GM12801 (cell line): ENCODE data around the gene PTPRT.

ENCODE experiments used
- TF ChIP-seq, protein P1 (sequence below): IDR thresholded peaks from one replicate; pipeline ENCODE4 v1.5.1; 2011; ENCODE audit warnings: control low read depth; ENCODE audit not compliant: insufficient read length; ENCODE audit errors: extremely low read depth

Gene PTPRT

DNA sequence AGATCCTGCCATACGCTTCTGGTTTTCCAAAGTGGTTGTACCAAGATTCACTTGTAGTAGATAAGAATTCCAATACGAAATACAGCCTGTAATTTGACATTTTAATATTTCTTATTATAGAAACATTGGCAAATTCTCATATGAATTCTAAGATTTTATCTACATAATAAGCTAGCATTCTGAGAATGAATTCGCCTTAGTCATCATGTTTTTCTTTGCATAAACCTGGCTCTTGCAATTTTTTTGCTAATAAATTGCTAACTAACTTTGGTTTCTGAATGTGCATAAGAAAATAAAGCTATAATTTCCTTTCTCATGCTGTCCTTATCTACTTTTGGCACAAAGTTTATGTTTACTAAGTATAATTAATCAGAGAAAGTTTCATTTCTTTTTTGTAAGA, 673.0 kb downstream of the PTPRT start:
- TF ChIP-seq, protein P1, sequence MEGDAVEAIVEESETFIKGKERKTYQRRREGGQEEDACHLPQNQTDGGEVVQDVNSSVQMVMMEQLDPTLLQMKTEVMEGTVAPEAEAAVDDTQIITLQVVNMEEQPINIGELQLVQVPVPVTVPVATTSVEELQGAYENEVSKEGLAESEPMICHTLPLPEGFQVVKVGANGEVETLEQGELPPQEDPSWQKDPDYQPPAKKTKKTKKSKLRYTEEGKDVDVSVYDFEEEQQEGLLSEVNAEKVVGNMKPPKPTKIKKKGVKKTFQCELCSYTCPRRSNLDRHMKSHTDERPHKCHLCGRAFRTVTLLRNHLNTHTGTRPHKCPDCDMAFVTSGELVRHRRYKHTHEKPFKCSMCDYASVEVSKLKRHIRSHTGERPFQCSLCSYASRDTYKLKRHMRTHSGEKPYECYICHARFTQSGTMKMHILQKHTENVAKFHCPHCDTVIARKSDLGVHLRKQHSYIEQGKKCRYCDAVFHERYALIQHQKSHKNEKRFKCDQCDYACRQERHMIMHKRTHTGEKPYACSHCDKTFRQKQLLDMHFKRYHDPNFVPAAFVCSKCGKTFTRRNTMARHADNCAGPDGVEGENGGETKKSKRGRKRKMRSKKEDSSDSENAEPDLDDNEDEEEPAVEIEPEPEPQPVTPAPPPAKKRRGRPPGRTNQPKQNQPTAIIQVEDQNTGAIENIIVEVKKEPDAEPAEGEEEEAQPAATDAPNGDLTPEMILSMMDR = no peak

DNA sequence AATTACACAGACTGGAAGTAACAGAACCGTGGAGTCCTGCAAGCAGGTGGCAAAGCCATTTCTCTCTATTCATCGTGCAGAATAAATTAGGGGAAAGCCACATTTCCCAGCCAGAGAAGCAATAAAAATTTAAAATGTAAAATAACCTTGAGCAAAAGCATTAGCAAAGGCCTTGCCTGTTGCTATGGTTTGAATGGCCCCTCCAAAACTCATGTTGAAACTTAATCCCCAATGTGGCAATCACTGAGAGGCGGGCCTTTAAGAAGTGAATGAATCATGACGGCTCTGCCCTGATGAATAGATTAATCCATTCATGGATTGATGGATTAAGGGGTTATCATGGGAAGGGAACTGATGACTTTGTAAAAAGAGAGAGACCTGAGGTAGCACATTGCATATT, 679.0 kb downstream of the PTPRT start:
- TF ChIP-seq, protein P1 = no peak

DNA sequence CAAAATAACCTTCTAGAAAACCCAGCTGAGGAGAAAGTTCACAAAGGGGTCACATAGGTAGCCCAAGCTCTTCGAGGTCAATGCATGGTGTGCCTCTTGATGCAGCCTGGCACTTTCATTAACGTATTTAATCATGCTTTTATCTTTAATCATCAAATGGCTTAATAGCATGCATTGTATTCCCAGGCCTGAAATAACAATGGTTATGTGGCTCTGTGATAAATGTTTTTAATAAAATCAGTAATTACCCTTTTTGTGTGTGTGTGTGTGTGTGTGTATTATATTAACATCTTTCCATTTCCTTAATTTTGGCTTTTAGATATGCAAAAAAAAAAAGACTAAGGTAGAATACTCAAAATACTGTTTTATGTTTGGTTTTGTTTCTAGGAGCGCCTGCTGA, 681.8 kb downstream of the PTPRT start:
- TF ChIP-seq, protein P1 = no peak

DNA sequence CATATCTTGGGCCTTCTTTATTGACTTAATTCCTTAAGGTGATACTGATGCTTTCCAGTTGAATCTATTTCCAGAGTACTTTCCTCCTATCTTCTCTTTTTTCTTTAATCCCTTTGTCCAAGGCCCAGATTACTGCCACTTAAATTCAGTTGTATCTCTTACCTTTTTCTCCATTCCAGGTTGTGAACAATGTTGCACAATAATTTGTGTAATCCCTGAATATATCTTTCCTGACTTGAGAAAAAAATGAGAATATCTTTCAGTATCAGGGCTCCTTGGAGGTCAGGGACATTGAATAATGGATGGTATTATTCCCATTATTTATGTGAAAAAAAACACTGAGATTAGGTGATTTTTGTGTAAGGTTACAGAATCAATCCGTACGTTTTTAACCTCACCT, 683.3 kb downstream of the PTPRT start:
- TF ChIP-seq, protein P1 = no peak

DNA sequence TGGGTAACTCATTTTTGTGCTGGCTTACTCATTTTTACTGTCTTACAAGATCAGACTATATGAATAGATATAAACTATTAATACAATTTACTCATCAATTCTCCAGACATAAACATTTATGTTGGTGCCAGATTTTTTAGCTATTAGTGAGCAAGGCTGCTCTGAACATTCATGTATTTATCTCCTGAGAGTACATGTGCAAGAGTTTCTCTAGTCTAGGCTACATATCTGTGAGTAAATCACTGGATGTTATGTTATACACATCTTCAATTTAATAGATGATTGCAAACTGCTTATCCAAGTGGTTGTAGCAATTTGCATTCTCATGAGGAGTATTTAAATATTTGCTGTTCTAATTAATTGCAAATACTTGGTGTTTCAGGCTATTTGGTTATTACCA, 687.1 kb downstream of the PTPRT start:
- TF ChIP-seq, protein P1 = no peak

DNA sequence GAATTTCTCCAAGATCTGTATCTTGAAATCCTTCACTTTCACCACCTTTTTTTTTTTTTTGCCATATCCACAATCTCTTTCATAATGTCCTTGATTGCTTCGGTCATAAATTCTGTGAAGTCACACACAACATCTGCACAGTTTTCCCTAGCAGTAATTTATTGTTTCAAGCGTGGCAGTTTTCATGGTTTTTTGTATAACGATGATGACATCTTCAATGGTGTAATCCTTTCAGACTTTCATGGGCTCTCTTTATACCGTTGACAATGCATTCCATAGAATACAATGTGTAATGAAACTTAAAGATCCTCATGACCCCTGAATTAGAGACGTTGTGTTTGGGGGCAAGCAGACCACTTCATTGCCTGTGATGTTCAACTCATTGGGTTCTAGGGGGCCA, 693.1 kb downstream of the PTPRT start:
- TF ChIP-seq, protein P1 = no peak

DNA sequence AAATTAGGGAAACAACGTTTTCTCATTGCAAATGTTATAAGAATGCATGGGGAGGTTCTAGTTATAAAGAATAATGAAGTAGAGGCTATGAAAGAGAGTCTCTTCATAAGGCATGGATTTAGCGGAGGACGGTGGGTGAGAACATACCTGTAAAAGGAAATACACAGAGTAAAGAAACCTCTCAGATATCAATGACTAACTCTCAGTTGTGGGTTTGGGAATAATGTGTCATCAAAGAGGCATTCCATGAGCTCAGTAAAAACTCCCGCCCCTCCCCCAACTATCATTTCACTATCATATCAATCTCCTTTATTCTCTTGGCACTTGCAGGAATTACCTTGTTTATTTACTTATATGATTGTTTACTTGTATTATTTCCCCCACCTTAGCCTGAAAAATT, 695.4 kb downstream of the PTPRT start:
- TF ChIP-seq, protein P1 = no peak

DNA sequence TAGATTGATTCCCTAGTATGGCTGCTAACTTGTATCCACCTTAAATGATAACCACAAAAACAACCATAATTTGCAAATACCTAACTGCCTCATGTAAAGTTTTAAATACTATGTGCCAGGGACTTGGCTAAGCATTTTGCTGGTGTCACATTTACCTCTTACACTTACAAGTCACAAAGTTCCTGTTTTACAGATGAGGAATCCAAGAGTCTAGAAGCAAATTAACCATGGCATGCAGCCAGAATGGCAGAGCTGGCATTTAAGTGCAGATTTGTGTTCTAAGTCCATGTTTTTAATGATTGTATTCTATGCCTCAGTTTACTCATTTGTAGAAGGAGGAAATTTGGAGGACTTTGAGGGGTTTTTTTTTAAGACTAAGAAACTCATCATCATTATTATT, 696.7 kb downstream of the PTPRT start:
- TF ChIP-seq, protein P1 = no peak
